Esophagus muscularis mucosa (tissue), 3 donors: ENCODE results near the gene DIRAS2.

ENCODE experiments used
- POLR2A ChIP-seq: fragments of 450-650 bp; IDR thresholded peaks from one replicate; pipeline ENCODE4 v1.6.1; 2017; ENCODE audit warnings: antibody characterized with exemption, moderate library complexity, mild to moderate bottlenecking, low read depth
- POLR2AphosphoS5 ChIP-seq, 2 donors: sonication (generic); formaldehyde crosslinking; IDR thresholded peaks; one replicate each; pipeline ENCODE4 v1.6.1; 2017; ENCODE audit warnings: antibody characterized with exemption in 2 of 2
- TF ChIP-seq, protein P1 (sequence below), 3 experiments: fragments of 200-600 bp in 2 of 3; fragments of 450-650 bp in 1 of 3; sonication (generic) in 2 of 3; IDR thresholded peaks; one replicate each; pipeline ENCODE4 v1.5.1; 2017 to 2019; ENCODE audit warnings: antibody characterized with exemption in 3 of 3, mild to moderate bottlenecking in 2 of 3, moderate library complexity in 1 of 3

- TF ChIP-seq POLR2A (no peak), POLR2AphosphoS5 (IDR thresholded peaks at IDR 0.05) (no peak)
- TF ChIP-seq, protein P1, sequence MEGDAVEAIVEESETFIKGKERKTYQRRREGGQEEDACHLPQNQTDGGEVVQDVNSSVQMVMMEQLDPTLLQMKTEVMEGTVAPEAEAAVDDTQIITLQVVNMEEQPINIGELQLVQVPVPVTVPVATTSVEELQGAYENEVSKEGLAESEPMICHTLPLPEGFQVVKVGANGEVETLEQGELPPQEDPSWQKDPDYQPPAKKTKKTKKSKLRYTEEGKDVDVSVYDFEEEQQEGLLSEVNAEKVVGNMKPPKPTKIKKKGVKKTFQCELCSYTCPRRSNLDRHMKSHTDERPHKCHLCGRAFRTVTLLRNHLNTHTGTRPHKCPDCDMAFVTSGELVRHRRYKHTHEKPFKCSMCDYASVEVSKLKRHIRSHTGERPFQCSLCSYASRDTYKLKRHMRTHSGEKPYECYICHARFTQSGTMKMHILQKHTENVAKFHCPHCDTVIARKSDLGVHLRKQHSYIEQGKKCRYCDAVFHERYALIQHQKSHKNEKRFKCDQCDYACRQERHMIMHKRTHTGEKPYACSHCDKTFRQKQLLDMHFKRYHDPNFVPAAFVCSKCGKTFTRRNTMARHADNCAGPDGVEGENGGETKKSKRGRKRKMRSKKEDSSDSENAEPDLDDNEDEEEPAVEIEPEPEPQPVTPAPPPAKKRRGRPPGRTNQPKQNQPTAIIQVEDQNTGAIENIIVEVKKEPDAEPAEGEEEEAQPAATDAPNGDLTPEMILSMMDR (IDR thresholded peaks at IDR 0.05) = no peak
Observed at GRCh38 chr9:90613502-90613901, 29.1 kb downstream of the DIRAS2 start.
